ENCODE measurements around the gene FIG4. TPM values are rescaled to one million over a fixed set of nuclear protein-coding genes. Genes with fewer than 3 reads are reported as not detected.

Gene FIG4
- total RNA-seq, 1 donor from 2014 or later = 15.4 TPM

DNA sequence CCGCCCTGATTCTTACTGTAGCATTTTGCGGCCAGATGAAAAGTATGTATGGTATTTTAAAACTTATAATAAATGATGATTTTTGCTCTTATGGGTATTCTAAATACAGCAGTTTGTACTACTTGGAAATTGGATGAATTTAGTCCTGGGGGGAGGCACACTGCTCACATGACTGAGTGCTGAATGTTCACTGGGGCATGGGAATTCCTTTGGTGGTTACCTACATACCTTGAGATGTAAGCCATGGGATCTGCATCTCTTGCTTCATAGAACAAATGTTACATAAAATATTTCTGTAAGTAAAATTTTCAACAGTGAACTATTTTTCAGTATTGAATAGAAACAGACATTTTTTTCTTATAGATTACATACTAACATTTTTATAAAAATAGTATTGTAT is 71.1 kb downstream of the FIG4 start:
- TF ChIP-seq, protein P1, sequence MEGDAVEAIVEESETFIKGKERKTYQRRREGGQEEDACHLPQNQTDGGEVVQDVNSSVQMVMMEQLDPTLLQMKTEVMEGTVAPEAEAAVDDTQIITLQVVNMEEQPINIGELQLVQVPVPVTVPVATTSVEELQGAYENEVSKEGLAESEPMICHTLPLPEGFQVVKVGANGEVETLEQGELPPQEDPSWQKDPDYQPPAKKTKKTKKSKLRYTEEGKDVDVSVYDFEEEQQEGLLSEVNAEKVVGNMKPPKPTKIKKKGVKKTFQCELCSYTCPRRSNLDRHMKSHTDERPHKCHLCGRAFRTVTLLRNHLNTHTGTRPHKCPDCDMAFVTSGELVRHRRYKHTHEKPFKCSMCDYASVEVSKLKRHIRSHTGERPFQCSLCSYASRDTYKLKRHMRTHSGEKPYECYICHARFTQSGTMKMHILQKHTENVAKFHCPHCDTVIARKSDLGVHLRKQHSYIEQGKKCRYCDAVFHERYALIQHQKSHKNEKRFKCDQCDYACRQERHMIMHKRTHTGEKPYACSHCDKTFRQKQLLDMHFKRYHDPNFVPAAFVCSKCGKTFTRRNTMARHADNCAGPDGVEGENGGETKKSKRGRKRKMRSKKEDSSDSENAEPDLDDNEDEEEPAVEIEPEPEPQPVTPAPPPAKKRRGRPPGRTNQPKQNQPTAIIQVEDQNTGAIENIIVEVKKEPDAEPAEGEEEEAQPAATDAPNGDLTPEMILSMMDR (IDR thresholded peaks at IDR 0.05; ENCODE audit: partially characterized antibody, unreplicated experiment) = no peak
- DNase-seq = no peak
- Mint-ChIP-seq H3K36me3 (ENCODE audit: unreplicated experiment) (peaks cover 2% of the 10 kb centered on the region), H3K9me3 (ENCODE audit: unreplicated experiment) (no peaks in the 10 kb centered on the region), H3K27ac (ENCODE audit: unreplicated experiment) (no peak overlapping the region), H3K4me3 (ENCODE audit: unreplicated experiment) (no peak overlapping the region), H3K4me1 (ENCODE audit: low read depth, unreplicated experiment) (no peaks in the 10 kb centered on the region), H3K27me3 (ENCODE audit: unreplicated experiment) (peaks cover 2% of the 10 kb centered on the region)

DNA sequence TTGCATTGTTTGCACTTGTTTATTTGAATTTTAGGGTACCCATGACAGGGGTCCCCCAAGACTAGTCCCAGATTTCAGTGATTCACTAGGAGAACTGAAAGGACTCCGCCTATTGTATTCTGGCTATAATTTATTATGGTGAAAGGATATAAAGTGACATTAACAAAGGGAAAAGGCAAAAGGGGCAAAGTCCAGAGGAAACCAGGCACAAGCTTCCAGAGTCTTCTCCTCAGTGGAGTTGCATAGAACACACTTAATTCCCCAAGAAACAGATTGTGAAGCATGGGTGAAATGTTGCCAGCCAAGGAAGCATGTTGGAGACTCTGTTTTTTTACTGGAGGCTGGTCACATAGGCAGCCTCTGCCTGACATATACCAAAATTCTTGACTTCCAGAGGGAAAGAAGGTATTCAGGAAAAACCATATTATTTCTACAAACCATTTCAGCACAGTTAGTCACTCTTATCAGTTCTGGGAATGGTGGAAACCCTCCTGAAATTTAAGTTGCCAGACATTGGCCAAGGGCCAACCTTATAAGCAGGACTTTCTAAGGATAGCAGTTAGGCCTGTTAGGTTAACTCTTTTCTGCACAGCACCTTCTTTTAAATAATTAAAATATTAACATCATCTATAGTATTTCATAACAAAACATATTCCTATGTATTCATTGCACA is 71.8 kb downstream of the FIG4 start:
- Mint-ChIP-seq H3K27me3 (ENCODE audit: unreplicated experiment) (peaks cover 2% of the 10 kb centered on the region), H3K4me1 (ENCODE audit: low read depth, unreplicated experiment) (no peaks in the 10 kb centered on the region), H3K27ac (ENCODE audit: unreplicated experiment) (no peak overlapping the region), H3K36me3 (ENCODE audit: unreplicated experiment) (peaks cover 4% of the 10 kb centered on the region), H3K4me3 (ENCODE audit: unreplicated experiment) (no peak overlapping the region), H3K9me3 (ENCODE audit: unreplicated experiment) (no peaks in the 10 kb centered on the region)
- DNase-seq = no peak
- TF ChIP-seq, protein P1 (IDR thresholded peaks at IDR 0.05; ENCODE audit: partially characterized antibody, unreplicated experiment) = no peak

DNA sequence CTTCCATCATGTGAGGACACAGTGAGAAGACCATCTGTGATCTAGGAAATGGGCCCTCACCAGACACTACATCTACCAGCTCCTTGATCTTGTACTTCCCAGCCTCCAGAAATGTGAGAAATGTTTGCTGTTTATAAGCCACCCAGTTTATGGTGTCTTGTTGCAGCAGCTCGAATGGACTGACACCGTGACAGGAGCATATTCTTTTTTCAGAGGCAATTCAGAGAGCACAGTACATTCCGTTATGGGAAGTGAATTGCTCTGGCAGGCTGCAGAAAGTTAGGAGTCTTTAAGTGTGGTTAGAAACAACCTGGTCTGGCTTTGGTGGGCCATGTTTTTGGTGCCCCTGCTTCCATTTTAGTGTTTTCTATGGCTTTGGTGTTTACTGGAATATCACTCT is 75.1 kb downstream of the FIG4 start:
- TF ChIP-seq, protein P1 (IDR thresholded peaks at IDR 0.05; ENCODE audit: partially characterized antibody, unreplicated experiment) = no peak
- no peaks in the 10 kb centered on the region for H3K27me3 Mint-ChIP-seq (ENCODE audit: unreplicated experiment)
- H3K4me1 Mint-ChIP-seq (ENCODE audit: low read depth, unreplicated experiment) = no peaks in the 10 kb centered on the region

DNA sequence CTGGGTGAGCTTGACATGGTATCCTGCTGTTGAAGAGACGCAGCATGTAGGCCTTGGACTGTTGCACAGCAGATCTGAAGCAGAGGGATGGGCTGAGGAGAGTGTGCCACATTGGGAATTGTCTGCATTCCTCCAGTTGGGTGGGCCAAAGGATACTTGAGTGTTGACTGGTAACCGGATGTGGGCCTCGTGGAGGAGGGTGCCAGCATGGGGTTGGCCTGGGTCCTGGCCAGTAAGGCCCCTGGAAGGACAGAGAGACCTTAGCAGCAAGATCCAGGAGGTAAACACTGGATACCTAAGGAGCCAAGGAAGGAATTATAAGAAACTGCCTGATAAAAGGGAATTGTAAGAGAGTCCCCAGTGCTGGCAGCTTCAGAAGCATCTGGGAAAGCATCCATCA is 76.9 kb downstream of the FIG4 start:
- peaks cover 4% of the 10 kb centered on the region for H3K36me3 Mint-ChIP-seq (ENCODE audit: unreplicated experiment)
- no peaks in the 10 kb centered on the region for H3K4me1 Mint-ChIP-seq (ENCODE audit: low read depth, unreplicated experiment)
- no peak for DNase-seq
- no peak overlapping the region for H3K4me3 Mint-ChIP-seq (ENCODE audit: unreplicated experiment)
- H3K27me3 Mint-ChIP-seq (ENCODE audit: unreplicated experiment) = no peaks in the 10 kb centered on the region
- no peak overlapping the region for H3K27ac Mint-ChIP-seq (ENCODE audit: unreplicated experiment)
- H3K9me3 Mint-ChIP-seq (ENCODE audit: unreplicated experiment) = no peaks in the 10 kb centered on the region
- TF ChIP-seq, protein P1 (IDR thresholded peaks at IDR 0.05; ENCODE audit: partially characterized antibody, unreplicated experiment) = no peak

More for the DNA sequence above, 75.1 kb downstream of the FIG4 start:
- no peak overlapping the region for H3K4me3 Mint-ChIP-seq (ENCODE audit: unreplicated experiment)
- no peak overlapping the region for H3K27ac Mint-ChIP-seq (ENCODE audit: unreplicated experiment)
- no peaks in the 10 kb centered on the region for H3K9me3 Mint-ChIP-seq (ENCODE audit: unreplicated experiment)
- DNase-seq = no peak
- H3K36me3 Mint-ChIP-seq (ENCODE audit: unreplicated experiment) = peaks cover 4% of the 10 kb centered on the region

DNA sequence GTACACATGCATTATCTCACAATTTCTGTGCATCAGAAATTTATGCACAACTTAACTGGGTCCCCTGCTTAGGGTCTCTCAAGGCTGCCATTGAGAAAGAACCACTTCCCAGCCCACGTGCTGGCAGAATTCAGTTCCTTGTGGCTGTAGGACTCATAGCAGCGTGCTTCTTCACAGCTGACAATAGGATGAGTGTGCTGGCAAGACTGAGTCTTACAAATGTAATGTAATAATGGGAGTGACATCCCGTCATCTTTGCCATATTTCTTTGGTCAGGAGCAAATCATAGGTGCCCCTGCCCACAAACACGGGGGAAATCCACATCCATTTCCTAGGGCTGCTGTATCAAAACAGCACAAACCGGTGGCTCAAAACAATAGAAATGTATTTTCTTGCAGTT is 77.4 kb downstream of the FIG4 start:
- Mint-ChIP-seq H3K4me3 (ENCODE audit: unreplicated experiment) (no peak overlapping the region), H3K9me3 (ENCODE audit: unreplicated experiment) (no peaks in the 10 kb centered on the region), H3K27me3 (ENCODE audit: unreplicated experiment) (no peaks in the 10 kb centered on the region), H3K36me3 (ENCODE audit: unreplicated experiment) (peaks cover 4% of the 10 kb centered on the region), H3K4me1 (ENCODE audit: low read depth, unreplicated experiment) (no peaks in the 10 kb centered on the region), H3K27ac (ENCODE audit: unreplicated experiment) (no peak overlapping the region)
- TF ChIP-seq, protein P1 (IDR thresholded peaks at IDR 0.05; ENCODE audit: partially characterized antibody, unreplicated experiment) = no peak
- DNase-seq = no peak

Measured in glutamatergic neuron (in vitro differentiated cells).